AG09319 (cell line): ENCODE data around the gene RASSF5.
A peak's percentile ranks its signal among the peaks of the same experiment; 100 is the strongest.

Experiments used
- DNase-seq: peaks from one replicate; pipeline ENCODE4 v3.0.0-alpha.2; 2010; ENCODE audit warnings: low read depth; ENCODE audit errors: extremely low read depth
- TF ChIP-seq, protein P1 (sequence below): IDR thresholded peaks from 2 replicates; pipeline ENCODE4 v1.5.1; 2011; ENCODE audit warnings: low read depth, mild to moderate bottlenecking, inconsistent platforms, low read length, moderate library complexity

RASSF5 gene

DNA sequence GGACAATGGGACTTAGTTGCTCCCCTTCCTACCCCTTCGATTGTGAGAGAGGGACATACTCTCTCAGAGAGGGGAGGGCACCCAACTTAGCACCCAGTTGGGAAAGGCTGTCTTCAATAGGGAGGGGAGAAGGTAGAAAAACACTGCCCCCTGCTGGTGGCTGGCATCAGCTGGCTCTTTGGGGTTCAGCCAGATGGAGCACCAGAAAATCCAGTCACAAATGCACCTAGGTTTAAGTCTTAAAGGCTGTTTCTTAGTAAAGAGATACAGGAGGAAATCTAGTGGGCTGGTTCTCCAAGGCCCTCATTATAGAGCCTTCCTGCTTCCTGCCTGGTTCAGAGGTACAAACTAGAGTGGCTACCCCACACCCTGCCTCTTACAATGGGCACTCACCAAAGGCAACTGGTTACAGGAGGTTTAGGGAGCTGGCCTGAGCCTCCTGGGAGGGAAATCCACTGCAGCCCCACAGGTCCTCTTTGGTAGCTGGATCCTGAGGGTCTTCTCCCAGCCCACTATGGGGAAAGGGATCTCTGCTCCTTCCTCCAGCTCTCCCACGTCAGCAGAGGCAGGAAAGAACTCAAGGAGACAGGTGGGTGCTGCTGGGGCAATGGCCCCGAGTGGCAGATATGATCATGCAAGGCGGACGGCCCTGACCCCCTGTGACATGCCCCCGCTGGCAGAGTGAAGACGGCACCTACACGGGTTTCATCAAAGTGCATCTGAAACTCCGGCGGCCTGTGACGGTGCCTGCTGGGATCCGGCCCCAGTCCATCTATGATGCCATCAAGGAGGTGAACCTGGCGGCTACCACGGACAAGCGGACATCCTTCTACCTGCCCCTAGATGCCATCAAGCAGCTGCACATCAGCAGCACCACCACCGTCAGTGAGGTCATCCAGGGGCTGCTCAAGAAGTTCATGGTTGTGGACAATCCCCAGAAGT is 76.6 kb downstream of the RASSF5 start:
- peak; percentile 36 for DNase-seq
- TF ChIP-seq, protein P1, sequence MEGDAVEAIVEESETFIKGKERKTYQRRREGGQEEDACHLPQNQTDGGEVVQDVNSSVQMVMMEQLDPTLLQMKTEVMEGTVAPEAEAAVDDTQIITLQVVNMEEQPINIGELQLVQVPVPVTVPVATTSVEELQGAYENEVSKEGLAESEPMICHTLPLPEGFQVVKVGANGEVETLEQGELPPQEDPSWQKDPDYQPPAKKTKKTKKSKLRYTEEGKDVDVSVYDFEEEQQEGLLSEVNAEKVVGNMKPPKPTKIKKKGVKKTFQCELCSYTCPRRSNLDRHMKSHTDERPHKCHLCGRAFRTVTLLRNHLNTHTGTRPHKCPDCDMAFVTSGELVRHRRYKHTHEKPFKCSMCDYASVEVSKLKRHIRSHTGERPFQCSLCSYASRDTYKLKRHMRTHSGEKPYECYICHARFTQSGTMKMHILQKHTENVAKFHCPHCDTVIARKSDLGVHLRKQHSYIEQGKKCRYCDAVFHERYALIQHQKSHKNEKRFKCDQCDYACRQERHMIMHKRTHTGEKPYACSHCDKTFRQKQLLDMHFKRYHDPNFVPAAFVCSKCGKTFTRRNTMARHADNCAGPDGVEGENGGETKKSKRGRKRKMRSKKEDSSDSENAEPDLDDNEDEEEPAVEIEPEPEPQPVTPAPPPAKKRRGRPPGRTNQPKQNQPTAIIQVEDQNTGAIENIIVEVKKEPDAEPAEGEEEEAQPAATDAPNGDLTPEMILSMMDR, result peak; percentile 90

GRCh38 chr1:206584683-206585082 is 77.4 kb downstream of the RASSF5 start:
- TF ChIP-seq, protein P1, result no peak
- no peak for DNase-seq

- no peak for DNase-seq
- TF ChIP-seq, protein P1, result no peak
These were observed 79.4 kb downstream of the RASSF5 start for GRCh38 chr1:206586501-206587445.

DNA sequence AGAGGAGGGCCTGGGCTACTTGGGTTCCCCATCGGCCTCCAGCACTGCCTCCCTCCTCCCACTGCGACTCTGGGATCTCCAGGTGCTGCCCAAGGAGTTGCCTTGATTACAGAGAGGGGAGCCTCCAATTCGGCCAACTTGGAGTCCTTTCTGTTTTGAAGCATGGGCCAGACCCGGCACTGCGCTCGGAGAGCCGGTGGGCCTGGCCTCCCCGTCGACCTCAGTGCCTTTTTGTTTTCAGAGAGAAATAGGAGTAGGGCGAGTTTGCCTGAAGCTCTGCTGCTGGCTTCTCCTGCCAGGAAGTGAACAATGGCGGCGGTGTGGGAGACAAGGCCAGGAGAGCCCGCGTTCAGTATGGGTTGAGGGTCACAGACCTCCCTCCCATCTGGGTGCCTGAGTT is 80.6 kb downstream of the RASSF5 start:
- TF ChIP-seq, protein P1, result no peak

DNA sequence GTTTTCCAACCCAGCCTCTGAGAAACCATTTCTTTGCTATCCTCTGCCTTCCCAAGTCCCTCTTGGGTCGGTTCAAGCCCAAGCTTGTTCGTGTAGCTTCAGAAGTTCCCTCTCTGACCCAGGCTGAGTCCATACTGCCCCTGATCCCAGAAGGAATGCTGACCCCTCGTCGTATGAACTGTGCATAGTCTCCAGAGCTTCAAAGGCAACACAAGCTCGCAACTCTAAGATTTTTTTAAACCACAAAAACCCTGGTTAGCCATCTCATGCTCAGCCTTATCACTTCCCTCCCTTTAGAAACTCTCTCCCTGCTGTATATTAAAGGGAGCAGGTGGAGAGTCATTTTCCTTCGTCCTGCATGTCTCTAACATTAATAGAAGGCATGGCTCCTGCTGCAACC is 81.2 kb downstream of the RASSF5 start:
- no peak for DNase-seq
- TF ChIP-seq, protein P1, result no peak

More for the DNA sequence above, 80.6 kb downstream of the RASSF5 start:
- no peak for DNase-seq

GRCh38 chr1:206589206-206589605 is 81.9 kb downstream of the RASSF5 start:
- TF ChIP-seq, protein P1, result no peak
- peak; percentile 66 for DNase-seq
